ENCODE data around the gene SPAG5.

Gene SPAG5

DNA sequence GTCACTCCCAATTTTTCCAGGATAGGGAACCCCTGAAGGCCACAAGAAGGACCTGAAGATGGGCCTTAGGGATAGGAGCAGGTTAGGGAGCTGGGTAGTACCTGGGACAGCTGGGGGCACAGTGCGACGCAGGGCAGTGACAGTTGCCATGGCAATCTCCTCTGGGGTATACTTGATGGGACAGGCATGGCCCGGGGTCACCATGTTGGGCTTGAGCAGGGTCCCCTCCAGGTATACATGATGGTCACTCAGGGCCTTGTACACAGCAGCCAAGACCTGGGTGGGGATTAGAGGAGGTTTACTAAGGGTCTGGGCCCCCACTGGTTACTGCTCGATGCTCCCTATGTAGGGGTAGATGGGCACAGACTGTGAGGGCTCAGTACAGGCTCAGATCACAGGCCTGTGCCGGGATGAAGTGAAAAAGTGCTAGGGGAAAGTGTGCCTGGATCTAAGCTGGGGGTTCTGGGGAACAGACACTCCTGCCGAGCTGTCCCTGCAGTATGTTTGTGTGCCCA is 24.8 kb downstream of the SPAG5 start:
- no peak for DNase-seq (ENCODE audit: low read depth)

DNA sequence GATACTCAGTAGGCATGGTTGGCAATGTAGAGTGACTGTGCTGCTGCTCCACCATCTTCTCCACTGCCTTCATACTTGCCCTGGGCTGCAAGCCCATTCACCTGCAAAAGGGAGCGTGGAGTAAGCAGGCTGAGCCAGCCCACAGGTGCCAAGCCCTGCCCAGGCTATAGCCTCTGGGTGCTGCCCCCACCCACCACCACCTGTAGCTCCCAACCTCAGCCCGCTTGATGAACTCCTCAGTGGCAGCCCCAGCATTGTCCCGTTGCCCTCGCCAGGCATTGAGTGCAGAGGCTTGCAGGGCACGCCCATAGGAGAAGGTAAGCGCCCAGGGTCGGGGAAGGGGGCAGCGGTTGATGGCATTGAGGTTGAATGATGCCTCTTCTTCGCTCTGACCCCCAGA is 25.3 kb downstream of the SPAG5 start:
- no peak for DNase-seq (ENCODE audit: low read depth)

DNA sequence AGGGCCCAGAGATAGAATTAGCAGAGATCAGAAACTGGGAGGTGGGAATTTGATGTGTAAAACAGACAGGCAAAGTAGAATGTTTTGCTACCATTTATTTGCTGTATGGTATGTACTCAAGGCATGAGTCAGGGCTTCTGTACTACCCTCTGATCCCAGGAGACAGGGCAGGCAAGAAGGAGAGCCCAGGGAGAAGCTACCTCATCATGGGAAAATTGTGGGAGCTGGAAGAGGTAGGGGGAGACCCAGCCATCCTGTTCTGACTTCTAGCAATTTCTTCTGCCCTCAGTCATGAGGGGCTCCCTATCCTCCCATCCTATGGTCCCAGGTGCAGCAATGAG is 25.8 kb downstream of the SPAG5 start:
- DNase-seq (ENCODE audit: low read depth): no peak

DNA sequence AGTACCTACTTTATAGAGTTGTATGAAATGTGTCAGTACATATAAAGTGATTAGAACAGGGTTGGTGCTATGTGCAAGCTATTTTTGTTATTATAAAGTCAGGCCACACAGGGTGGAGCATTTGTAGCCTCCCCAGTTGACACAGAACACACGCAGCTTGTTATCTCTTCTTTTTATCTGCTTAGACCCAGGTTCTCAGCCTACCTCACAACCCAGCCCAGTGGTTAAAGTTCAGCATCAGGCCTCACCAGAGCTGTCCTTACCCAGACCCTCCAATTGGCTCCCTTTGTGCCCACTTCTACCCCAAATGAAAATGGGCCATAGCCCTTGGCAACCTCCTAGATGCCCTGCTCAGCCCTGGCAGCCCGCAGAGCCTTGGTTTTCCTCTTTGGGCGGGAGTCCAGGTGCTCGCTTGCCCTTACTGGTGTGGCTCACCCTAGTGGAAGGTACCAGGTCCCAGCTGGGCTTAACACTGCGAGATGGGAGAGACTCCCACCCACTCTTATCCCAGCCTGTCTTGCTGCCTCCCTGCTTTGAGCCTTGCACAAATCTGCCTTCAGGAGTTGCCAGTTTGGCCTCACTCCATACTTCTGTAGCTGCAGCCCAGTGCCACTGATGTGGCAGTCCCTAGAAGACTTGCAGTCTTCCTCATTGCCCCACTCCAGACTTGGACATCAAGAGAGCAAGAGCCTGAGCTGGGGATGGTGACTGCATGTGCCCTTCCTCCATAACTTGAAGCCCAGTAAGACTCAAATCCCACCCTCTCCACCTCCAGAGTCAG is 26.4 kb downstream of the SPAG5 start:
- DNase-seq (ENCODE audit: low read depth): no peak

DNA sequence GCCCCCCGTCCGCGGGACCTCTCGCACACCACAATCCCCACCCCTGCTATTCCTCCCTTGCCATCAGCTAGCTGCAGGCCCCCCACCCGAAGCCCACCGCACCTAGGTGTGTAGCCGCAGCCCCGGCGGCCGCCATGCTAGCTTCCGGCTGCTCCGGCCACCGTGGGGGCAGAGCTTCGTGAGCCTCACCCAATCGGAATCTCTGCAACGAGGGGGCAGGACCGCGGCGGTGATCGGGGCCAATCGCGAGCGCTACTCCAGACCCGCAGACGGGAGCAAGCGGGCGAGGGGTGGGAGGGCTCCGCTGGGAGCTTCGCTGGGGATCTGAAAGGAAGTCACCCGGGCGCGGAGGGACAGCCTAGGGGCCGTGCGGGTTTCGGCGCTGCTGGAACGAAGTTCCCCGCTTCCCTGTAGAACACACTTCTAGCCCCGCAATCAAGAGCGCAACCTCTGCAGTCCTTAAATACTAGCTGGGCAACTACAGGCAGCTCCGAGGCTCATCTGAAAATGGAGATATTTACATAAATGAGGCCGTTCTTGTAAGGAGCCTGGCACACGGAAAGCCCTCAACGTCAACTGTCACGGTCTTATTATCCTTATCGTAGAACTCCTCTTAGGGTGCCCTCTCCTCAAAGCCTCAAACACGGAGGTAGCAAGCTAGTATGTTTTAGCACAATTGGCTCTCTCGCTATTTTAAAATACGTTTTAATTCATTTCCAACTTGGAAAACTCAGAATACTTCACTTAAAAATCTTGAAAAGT is 27.3 kb downstream of the SPAG5 start, which contains the start of gene PIGS:
Gene PIGS, minus strand, starts transcription at position 164 of the 762 bp plus-strand sequence. Its CDS starts 28 bp downstream, at position 136.
- DNase-seq (ENCODE audit: low read depth): peak; percentile 73

DNA sequence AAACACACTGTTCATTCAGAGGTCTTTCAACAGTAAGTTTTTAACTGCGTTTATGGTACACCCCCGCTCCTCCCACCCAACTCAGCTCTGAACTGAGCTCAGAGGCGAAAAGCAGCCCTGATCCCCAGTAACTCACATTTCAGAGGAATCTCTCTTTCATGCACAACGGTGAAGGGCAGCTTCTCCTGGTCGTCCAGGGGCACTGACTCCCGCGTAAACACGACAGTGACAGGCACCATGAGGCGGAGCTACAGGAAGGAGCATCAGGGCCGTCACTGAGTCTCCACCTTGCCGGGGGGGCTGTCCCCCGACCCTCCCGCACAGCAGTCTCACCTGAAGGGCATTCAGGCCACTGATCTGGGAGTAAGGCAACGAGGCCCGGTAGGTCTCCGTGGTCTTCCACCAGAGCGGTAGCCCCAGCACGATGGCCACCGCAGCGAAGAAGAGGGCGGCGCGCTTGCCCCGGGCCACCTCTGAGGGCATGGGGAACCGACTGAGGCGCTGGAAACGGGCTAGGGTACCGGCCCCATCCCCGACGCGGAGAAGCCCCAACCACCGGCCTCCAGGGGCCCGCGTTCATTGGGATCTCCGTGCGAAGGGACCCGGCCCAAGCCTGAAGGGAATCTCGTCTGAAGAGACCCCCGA is 28.0 kb downstream of the SPAG5 start:
- no peak for DNase-seq (ENCODE audit: low read depth)

DNA sequence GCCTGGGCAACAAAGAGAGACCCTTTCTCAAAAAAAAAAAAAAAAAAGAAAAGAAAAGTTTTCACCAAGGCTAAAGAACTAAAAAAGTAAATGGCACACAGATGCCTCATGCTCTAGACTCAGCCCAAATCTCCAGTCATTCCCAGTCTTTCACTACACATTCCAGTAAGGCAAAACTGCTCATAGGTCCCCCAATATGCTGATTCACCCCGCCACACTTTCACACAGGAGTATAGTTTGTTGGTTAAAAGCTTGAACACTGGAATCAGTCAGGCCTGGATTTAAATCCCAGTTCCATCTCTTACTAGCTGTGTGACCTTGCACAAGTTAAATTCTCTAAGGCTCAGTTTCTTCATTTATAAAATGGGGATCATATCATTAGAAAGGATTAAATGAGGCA is 29.4 kb downstream of the SPAG5 start:
- DNase-seq (ENCODE audit: low read depth): no peak

DNA sequence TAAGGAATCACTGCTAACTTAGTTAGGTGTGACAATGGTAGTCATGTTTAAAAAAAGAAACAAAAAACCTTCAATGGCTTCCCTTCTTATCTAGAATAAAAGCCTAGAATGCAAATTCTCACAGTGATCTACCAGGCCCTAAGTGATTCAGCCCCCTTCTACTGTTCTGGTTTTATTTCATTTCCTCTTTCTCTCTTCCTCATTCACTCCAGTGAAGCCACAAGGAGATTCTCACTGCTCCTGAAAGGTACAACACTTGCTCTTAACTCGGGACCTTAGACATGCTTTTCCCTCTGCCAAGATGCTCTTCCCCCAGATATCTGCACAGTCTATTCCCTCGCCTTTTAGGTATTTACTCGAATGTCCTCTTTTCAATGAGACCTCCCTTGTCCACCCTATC is 31.2 kb downstream of the SPAG5 start:
- no peak for DNase-seq (ENCODE audit: low read depth)

DNA sequence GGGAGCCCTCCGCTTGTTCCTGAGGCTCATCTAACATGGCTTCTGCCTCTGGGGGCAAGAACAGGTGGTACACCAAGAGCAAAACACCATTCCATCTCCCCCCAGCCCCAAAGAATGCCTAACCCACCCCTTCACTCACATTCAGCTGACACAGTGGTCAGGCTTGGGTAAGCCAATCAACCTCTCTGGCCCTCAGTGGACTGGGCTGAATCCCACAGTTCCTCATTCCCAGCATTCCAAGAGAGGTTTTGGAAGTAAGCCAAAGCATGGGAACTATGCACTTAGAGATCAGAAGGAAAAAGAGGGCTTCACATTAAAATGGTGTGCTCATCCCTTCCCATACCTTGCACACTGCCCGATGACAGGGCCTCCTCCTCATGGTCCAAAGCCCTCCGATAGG is 35.4 kb downstream of the SPAG5 start:
- no peak for DNase-seq (ENCODE audit: low read depth)

DNA sequence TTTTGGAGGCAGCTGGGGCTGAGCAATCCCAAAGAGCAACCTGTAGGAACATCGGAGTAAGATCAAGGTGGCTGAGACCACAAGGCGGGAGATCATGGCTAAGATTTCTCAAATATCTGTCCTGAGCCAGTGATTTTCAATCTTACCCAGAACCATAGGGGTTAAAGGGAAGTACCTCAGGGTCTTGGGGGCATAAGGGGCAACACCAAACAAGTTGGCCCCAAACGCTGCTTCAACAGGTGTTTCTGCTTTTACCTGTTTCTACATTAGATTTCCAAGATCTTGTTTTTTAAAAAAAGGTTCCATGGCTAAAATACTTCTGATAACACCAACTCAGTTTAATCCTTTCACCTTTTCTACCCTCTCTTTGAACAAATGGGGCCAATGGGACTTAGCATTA is 43.8 kb downstream of the SPAG5 start:
- DNase-seq (ENCODE audit: low read depth): no peak

DNA sequence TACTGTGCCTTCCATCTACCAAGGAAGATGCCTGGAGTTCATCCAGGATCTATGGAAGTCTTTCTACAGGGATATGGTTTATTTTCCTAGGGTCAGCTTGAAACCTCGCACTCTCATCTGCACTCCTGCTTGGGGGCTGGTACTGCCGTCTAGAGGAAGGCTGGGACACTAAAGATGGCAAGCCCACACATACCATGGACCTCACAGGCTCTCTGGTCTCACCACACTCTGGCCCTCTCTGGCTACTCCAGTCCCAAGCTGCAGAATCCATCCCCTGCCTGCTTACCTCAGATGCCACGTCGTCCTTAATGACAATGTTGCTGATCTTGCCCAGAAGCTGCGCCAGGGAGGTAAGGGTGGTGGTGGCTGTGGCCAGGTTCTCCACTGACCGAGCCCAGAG is 44.3 kb downstream of the SPAG5 start:
- DNase-seq (ENCODE audit: low read depth): no peak

DNA sequence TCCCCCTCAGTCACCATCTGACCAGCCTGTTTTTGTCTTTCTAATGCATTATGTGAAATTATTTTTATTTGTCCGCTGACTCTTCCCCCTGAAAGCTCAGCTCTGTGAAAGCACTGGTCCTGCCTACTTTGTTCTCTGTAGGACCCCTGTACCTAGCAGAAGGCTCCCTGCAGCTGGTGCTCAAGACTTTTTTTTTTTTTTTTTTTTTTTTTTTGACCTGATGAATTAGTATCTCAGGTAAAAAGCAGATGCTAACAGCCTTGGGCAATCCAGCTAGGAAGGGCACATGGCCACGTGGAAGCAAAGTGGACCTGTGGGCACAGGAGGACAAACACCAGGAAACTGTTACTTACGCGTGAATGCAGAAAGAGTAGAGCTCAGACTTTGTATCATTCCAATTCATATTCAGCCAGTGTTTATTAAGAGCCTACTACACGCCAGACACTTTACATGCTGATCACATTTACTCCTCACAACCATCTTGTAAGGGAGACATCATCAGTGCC is 45.8 kb downstream of the SPAG5 start:
- no peak for DNase-seq (ENCODE audit: low read depth)

DNA sequence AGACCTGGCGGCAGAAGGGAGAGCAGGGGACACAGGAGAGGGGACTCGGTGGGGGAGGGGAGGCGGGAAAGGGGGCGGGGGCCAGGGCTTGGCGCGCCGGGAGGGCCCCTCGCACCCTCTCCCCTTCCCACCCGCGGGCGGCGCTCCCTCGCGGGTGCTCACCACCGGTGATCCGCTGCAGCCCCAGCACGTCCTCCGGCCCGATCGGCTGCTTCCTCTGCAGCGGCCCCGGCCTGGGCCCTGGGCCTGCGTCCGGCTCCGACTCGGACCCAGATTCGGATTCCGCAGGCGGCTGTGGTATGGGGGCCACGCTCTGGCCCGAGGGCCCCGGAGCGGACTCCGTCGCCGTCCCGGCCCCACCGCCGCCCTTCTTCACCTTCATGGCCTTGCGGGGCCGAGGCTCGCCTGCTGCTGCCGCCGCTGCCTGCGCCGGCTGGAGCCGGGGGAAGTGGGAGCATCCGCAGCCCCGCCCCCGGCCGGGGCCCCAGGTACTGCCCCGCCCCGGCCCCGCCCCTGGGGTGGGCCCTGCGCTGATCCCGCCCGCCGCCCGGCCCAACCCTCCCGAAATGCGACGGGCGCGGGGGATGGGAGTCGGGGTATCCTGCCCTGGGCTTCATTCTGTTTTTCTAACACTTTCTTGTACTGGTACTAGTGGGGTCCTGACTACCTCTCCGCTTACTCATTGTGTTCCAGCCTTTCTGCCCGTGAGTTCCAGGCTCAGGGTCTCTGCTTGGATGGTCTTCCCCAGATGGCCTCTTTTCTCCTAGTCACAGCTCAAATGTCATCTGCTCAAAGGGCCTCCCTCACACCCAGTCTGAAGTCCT is 46.4 kb downstream of the SPAG5 start, which contains the start of gene UNC119:
Gene UNC119, minus strand, starts transcription at position 449 of the 824 bp plus-strand sequence. Its CDS starts 67 bp downstream, at position 382.
- peak; percentile 38 for DNase-seq (ENCODE audit: low read depth)

DNA sequence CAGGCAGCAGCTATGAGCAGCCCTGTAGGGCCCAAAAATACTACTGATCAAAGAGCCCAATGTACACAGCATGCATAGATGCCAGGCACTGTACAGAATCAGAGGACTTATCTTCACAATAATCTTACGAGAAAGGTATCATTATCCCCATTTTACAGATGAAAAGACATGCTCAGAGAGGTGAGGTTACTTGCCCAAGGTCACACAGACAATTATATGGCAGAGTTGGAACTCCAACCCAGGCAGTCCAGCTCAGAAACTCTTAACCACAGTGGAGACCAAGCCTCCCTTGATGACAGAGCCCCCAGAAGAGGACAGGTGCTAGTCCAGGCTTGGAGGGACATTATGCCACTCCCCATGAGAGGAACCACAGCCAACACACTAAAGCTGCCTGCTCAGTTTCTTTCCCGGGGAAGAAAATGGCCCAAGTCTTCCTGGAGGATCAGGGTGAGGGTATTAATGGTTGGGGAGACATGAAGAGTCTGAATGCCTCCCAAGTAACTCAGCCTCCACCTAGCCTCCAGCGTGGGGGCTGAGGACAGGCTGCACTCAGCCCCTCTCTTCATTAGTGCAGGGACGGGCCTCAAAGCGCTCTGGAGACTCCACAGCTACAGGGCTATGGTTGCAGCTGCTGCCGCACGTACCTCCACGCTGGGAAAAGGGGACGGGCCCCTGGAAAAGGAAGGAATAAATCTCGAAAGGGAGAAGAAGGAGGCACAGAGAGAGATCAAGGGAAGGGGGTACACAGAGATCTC is 47.2 kb downstream of the SPAG5 start:
- no peak for DNase-seq (ENCODE audit: low read depth)

DNA sequence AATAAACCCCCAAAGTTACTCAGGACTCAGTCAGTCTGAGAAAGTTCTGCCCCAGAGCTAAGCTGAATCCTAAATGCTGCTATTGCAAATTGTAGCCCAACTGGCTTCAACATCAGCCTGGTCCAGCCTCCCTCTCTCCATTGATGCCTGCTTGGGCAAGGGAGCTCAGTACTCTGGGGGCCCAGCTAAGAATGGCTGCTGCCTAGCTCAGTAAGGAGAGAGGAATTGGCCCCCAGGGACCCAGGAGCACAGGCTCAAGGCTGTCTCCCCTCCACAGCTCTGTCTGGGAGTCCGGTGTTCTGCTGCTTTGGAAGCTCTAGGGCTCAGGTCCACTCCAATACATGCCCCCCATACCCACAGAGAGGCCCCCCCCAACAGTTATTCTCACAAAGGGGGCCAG is 48.0 kb downstream of the SPAG5 start:
- DNase-seq (ENCODE audit: low read depth): no peak

DNA sequence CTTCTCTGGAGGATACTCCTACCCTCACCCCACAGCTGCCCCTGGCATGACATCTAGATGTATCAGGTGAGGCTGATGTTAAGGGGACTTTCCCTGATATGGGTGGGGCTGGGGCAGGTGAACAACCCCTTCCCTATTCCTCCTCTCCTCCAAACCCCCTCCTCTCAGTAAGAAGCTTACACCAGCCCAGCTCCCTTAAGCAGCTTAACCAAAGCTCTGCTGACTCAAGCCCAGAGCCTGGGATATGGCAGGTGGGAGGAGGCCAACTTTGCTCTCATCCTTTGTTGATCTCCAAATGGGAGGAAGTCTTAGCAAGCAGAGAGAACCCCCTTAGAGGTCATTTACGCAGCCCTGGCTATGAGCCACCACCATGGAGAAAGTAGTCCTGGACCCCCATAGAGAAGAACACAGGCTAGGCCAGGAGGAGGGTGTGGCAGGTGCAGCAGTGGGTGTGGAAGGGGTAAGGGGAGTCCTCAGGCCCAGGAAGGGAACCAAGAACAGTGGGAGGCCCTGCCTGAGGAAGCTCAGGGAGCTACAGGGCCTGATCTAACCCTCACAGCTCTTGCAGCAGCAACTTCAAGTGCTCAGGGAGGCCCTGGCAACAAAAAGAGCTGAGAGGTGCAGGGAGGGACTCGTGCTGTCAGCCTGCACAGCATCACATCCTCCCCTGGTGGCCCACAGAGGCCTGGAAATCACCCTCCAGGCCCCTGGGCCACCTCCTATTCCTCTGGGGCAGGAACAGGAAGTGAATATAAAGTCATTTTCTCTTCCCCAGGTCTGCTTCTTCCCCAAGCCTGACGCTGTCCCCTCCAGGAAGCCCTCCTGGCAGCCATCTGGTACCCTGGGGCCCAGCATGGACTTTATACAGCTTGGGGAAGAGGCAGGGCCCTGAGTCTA is 49.3 kb downstream of the SPAG5 start:
- DNase-seq (ENCODE audit: low read depth): no peak

DNA sequence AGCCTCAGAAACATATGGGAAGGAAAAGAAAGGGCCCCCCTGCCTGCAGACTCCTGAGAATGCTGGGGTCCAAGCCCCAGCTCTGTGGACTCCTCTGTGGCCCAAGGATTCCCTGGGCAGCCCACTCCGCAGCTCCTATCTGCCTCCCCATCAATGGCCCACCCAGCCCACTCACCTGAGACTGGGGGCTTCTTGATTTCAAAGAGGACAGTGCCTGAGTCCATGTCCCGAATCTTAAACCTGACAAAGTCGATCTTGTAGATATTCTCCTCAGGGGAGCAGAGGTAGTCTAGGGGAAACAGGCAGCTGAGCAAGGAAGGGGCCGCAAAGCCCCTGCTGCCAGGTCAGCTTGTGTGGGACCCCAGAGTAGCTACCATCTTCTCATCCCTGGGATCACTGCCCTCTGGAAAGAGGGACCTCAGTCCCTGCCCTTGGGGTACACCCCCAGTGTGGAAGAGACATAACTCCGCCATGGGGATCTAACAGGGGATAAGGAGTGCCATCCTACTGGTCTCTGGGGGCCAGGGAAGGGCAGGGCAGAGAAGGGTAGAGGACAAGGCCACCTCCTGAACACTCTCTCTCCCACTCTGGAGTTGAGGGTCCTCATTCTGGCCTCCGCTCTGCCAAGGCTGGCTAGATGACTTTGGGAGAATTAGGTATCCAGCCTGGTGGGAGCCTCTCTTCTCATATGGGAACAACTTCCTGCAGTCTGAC is 50.3 kb downstream of the SPAG5 start:
- no peak for DNase-seq (ENCODE audit: low read depth)

DNA sequence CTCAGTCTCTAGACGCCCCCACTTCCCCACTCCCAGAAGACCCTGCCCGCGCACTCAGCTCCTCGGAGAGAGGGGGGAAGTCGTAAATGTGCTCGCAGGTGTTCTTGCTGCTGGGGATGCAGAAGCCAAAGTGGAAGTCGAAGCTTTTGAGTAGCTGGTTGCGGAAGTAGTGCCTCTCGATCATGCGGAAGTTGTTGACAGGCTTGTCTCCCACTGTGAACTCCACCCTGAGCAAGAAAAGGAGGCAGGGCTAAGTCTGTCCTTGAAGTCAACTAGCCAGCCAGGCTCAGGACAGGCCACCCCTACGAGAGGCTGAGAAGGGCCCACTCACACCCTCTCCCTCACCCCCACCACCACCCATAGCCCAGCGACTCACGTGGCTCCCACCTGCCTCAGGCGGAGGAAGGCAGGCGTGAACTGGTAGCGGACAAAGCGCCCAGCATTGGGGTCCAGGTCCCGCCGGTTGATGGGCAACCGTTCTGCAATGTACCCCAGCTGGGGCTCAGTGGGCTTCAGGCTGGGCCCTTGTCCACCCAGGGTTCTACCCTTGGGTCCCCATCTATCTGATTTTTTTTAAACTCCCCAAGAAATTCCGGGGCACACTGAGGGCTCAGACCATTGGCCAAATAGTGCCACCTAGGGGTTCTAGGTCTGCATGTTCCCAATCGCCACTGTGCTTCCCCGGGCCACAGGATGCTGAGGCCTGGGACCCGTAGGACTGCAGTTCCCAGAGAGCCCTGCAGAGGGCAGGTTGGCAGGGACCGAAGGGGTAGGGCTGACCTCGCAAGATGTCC is 51.0 kb downstream of the SPAG5 start:
- DNase-seq (ENCODE audit: low read depth): peak; percentile 44
